ENCODE data around the gene WFIKKN2.

DNA sequence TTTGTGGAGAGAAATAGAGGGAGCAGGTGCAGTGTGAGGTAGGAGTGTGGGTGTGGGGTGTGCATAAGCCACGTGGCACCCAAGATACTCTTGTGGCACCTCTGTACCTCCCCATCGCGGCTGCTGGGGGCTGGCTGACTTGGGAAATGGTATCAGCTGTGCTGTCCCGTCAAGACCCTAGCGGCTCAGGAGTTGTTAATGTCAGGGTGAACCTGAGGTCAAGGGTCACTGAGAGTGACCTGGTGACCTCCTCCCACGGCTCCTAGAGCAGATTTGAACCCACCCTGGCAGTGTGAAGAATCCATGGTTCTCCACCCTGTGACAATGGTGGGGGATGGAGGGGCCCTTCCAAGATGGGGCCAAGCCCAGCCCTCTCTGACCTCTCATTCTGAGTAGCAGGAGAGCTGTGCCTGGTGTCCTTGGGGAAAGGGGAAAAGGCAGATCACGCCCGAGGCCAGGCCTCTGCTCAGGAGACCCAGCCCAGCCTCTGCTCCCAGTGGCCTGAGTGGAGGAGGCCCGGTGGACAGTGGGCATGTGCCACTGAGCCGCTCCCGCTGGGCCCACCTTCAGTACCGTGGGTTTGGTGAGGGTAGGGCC, 3.0 kb upstream of the WFIKKN2 start:
- TF ChIP-seq HMG20B (CRISPR knock-in tag; conservative IDR thresholded peaks at IDR 0.05) (no peak), ARNTL (CRISPR knock-in tag; IDR thresholded peaks at IDR 0.05) (no peak), POLR2AphosphoS5 (IDR thresholded peaks at IDR 0.05; ENCODE audit: low read depth, low read length) (no peak), MAFF (IDR thresholded peaks at IDR 0.05; ENCODE audit: low read depth, low read length) (no peak), RAD21 (CRISPR knock-in tag; IDR thresholded peaks at IDR 0.05) (no peak), HMG20A (CRISPR knock-in tag; IDR thresholded peaks at IDR 0.05; ENCODE audit: borderline replicate concordance) (no peak), EP300 (IDR thresholded peaks at IDR 0.05; ENCODE audit: low read depth in 2 of 2, low read length in 2 of 2) (no peak), EP300 (CRISPR knock-in tag; IDR thresholded peaks at IDR 0.05; ENCODE audit: borderline replicate concordance) (no peak), IKZF1 (IDR thresholded peaks at IDR 0.05) (no peak), CEBPB (IDR thresholded peaks at IDR 0.05; ENCODE audit: borderline replicate concordance, low read depth, low read length) (no peak), SIN3A (IDR thresholded peaks at IDR 0.05; ENCODE audit: borderline replicate concordance, low read depth, low read length) (no peak)
- TF ChIP-seq, protein P1, sequence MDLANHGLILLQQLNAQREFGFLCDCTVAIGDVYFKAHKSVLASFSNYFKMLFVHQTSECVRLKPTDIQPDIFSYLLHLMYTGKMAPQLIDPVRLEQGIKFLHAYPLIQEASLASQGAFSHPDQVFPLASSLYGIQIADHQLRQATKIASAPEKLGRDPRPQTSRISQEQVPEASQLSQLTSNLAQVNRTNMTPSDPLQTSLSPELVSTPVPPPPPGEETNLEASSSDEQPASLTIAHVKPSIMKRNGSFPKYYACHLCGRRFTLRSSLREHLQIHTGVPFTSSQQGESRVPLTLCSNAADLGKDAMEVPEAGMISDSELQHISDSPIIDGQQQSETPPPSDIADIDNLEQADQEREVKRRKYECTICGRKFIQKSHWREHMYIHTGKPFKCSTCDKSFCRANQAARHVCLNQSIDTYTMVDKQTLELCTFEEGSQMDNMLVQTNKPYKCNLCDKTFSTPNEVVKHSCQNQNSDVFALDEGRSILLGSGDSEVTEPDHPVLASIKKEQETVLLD (CRISPR knock-in tag; IDR thresholded peaks at IDR 0.05; ENCODE audit: low read depth): no peak
- TF ChIP-seq, protein P2, sequence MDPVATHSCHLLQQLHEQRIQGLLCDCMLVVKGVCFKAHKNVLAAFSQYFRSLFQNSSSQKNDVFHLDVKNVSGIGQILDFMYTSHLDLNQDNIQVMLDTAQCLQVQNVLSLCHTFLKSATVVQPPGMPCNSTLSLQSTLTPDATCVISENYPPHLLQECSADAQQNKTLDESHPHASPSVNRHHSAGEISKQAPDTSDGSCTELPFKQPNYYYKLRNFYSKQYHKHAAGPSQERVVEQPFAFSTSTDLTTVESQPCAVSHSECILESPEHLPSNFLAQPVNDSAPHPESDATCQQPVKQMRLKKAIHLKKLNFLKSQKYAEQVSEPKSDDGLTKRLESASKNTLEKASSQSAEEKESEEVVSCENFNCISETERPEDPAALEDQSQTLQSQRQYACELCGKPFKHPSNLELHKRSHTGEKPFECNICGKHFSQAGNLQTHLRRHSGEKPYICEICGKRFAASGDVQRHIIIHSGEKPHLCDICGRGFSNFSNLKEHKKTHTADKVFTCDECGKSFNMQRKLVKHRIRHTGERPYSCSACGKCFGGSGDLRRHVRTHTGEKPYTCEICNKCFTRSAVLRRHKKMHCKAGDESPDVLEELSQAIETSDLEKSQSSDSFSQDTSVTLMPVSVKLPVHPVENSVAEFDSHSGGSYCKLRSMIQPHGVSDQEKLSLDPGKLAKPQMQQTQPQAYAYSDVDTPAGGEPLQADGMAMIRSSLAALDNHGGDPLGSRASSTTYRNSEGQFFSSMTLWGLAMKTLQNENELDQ (CRISPR knock-in tag; IDR thresholded peaks at IDR 0.05; ENCODE audit: borderline replicate concordance): no peak
- TF ChIP-seq, protein P3, sequence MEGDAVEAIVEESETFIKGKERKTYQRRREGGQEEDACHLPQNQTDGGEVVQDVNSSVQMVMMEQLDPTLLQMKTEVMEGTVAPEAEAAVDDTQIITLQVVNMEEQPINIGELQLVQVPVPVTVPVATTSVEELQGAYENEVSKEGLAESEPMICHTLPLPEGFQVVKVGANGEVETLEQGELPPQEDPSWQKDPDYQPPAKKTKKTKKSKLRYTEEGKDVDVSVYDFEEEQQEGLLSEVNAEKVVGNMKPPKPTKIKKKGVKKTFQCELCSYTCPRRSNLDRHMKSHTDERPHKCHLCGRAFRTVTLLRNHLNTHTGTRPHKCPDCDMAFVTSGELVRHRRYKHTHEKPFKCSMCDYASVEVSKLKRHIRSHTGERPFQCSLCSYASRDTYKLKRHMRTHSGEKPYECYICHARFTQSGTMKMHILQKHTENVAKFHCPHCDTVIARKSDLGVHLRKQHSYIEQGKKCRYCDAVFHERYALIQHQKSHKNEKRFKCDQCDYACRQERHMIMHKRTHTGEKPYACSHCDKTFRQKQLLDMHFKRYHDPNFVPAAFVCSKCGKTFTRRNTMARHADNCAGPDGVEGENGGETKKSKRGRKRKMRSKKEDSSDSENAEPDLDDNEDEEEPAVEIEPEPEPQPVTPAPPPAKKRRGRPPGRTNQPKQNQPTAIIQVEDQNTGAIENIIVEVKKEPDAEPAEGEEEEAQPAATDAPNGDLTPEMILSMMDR (CRISPR knock-in tag; IDR thresholded peaks at IDR 0.05): no peak
